Measurements from ENCODE around the gene LMO7.

GRCh38 chr13:75633285-75633684 lies 2.8 kb upstream of the LMO7 start:
- TF ChIP-seq CTCF (IDR thresholded peaks at IDR 0.05) = no peak
- no peak for TF ChIP-seq POLR2A (IDR thresholded peaks at IDR 0.05)

Measured in testis (tissue), 2 donors.